Cerebellar cortex (tissue), 1 donor: ENCODE data around the gene INTS14.
"Not testable (repeated sequence)": the region's sequence is repeated elsewhere in the genome, so short reads cannot be mapped to it uniquely, and the experiment has no call there.

Experiments used
- DNase-seq: peaks from one replicate; pipeline ENCODE4 v3.0.0-alpha.2; 2015; ENCODE audit warnings: low spot score

Gene INTS14

DNA sequence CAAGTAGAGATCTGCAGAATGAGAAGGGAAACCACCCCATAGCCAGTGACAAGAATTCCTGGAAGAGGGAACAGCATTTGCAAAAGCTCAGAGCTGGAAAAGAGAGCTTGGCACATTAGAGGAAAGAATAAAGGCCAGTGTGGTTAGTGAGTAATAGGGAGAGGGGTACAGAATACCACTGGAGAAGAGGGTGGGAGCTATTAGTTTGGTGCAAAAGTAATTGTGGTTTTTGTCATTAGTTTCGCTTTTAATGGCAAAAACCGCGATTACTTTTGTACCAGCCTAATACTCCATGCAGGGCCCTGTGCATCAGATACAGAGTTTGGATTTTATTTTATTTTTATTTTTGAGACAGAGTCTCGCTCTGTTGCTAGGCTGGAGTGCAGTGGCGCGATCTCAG lies 20.6 kb upstream of the INTS14 start:
- DNase-seq = no peak

DNA sequence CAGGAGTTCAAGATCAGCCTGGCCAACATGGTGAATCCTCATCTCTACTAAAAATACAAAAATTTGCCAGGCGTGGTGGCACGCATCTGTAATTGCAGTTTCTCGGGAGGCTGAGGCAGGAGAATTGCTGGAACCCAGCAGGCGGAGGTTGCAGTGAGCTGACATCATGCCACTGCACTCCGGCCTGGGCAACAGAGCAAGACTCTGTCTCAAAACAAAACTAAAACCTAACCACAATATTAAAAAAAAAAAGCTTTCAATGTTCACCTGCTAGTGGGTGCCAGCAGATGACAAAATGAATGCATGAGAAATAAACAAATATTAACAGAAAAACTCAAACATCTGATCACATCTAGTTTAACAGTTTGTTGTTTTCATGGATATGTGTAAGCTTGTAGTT lies 19.8 kb upstream of the INTS14 start:
- no peak for DNase-seq

DNA sequence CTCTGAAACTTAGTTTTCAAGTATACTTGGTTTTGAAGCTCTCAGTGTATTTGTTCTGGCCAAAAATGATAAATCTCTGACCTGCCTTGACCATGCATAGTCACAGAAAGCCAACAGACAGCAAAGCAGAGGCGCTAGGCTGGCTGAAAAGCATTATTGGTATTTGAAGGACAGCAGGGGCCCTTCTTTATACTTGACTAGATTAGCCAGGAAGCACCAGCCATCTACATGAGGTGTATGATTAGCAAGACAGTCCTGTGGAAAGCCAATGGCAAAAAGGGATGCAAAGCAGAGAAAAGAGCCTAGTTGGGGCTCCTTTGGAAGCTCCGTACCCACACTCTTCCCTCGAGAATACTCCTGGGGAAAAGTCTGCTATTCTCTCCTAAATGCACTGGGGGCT lies 18.6 kb upstream of the INTS14 start:
- DNase-seq = no peak

DNA sequence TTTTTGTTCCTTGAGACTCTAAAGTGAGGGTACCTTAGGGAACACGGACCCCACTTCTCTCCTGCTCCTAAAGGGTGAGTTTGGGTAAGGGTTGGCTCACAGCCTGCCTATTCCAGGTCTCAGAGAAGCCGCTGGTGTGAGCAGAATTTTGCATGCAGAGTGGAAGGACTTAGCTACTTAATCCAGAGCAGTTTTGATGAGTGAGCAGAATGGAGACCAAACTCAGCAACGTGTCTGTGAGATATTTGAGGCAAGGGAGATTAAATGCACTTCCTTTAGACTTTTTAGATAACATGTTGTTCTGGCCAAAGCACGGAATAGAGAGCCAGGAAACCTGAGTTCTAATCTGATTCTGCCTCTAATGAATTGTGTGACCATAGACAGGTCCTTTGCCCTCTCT lies 15.9 kb upstream of the INTS14 start:
- no peak for DNase-seq

DNA sequence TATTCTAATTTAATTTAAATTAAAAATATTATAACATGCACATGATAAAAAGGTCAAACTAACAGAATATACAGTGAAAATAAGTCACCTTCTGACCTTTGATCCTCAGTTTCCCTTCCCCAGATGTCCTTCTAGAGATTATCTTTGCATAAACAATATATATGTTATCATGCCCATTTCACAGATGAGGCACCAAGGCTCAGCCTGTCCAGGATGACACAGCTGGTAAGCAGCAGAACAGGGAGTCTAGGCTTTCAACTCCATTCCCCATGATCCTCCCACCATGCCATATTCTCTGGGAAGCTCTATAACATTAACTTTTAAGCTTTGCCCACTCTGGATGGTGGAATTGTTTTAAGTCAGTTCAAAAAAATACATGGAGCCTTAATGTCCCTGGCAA lies 12.2 kb upstream of the INTS14 start:
- no peak for DNase-seq

DNA sequence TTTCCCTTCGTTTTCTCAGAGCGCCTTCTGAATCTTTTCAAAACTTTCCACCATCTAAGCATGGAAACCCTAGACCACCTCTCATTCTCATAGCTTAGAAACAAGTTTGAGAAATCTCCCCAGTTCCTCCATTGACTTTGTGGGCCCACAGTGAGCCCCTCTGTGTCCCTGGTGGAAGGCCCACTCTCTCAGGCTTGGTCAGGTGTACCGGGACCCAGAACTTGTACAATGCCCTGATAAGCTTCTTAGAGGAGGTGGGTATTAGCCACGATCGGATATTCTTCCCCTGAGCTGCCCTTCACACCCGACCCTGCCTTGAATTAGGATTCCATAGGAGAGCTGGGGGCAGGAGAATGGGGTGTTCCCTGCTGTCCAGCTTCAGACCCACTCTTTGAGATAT lies 10.7 kb upstream of the INTS14 start, which contains the start of gene SLC24A1:
SLC24A1 (plus strand) TSS at position 301 of the 400 bp plus-strand sequence. CDS start 2,143 bp downstream, outside the sequence.
- no peak for DNase-seq

DNA sequence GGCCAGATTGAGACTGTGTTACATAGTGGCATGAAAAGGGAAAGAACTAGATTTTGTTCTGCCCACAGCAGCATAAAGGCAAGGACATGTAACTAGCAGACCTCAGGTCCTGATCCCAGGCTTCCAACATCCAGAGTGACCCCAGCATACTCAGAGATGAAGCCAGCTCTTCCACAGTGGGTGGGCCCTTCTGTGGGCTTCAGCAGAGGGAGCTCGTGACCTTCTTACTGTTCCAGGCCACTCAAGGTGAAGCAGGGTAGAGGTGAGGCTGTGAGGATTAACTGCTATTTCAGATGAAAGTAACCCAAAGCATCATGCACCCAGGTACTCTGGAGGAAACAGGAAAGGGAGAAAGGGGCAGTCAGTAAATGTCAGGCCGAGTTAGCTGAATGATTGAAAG lies 9.9 kb upstream of the INTS14 start:
- DNase-seq = no peak

DNA sequence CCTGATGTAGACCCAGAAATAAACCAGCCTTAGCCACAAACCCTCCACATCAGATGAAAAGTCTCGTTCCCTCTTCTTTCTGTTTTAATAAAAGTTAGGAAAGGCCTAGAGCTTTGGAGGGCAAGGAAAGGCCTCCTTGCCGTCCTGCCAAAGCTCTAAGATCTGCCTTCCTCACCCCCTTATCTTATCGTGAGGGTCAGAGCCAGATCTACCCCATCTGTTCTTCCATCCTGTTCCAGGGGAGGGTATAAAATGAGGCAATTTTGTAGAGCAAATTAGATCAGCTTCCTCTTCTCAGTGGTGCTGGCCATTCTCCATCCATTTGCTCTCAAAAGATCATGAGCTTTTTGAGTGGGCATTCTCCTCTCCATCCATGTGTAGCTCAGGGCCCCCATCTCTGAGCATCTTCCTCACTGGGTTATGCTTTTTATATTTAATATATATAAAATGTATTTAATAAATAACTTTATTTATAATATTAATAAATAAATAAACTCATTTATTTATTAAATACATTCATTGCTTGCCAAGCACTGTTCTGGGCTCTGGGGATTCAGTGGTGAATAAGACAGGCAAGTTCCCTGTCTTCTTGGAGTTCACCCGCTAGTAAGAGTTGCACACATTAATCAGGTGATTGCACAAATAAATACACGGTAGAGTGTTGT lies 8.8 kb upstream of the INTS14 start:
- no peak for DNase-seq

DNA sequence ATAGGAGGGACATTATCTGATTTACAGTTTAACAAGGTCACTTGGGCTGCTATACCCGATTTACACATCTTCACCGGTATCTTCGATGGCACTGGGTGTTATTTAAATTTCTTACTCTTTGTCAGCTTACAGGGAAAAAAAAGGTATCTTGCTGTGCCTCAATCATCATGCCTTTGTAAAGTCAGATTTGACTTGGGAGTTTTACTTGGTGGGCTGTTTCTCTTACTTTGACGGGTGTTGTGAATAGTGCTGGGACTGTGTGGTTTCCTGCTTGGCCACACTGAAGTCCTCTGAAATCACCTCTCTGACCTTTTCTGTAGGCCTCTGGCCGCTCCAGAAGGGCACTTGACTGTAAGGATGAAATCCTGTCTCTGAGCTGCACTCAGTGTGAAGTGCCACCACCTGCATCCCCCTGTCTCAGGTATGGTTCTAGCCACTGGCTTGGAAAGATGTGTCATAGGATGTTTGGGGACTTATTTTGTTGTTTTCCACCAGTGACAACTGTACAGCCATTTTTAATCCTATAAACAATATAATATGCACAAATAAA lies 7.7 kb upstream of the INTS14 start:
- no peak for DNase-seq

DNA sequence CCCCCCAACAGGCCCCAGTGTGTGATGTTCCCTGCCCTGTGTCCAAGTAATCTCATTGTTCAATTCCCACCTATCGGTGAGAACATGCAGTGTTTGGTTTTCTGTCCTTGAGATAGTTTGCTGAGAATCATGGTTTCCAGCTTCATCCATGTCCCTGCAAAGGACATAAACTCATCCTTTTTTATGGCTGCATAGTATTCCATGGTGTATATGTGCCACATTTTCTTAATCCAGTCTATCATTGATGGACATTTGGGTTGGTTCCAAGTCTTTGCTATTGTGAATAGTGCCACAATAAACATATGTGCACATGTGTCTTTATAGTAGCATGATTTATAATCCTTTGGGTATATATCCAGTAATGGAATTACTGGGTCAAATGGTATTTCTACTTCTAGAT lies 5.0 kb upstream of the INTS14 start:
- not testable (repeated sequence) for DNase-seq

DNA sequence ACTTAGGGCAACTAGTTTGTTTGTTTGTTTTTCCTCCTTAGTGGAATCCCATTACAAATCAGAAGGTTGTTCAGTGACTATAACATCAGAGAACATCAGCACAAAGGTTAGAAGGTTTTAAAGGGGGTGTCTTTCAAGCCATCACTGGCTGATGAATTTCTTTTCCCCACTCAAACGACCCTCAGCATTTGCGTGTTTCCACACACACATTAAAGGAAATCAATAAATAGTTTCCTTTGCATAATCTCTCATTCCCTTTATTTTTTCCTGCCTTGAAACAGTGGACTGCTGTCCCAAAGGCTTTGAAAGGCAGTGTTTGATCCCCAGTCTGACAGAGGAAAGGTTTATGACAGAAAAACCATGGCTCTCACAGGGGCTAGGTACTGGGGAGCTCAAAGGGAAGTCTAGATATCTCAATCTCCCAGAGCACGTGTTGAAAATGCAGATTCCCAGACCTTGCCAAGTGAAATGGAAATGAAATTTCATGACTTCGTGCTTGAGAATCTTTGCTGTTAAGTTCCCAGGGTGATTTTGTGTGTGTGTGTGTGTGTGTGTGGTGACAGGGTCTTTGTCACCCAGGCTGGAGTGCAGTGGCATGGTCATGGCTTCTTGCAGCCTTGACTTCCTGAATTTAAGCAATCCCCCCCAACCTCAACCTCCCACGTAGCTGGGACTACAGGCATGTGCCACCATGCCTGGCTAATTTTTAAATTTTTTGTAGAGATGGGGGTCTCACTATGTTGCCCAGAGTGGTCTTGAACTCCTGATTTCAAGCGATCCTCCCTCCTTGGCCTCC lies 2.2 kb upstream of the INTS14 start:
- no peak for DNase-seq

DNA sequence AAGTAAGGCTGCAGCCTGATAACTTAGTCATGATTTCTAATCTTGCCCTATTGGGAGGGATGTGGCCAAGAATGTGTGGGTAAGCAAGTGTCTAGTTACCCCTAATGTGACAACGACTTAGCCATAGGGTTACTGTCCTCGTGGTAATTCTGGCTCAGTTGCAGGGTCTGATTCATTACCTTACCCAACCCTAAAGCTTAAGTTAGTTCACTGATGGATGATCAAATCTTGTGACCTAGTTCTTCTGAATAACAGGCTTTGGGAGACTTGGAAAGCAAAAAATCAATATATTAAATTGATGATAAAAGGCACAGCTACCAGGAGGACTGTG lies 1.6 kb upstream of the INTS14 start:
- DNase-seq = no peak

DNA sequence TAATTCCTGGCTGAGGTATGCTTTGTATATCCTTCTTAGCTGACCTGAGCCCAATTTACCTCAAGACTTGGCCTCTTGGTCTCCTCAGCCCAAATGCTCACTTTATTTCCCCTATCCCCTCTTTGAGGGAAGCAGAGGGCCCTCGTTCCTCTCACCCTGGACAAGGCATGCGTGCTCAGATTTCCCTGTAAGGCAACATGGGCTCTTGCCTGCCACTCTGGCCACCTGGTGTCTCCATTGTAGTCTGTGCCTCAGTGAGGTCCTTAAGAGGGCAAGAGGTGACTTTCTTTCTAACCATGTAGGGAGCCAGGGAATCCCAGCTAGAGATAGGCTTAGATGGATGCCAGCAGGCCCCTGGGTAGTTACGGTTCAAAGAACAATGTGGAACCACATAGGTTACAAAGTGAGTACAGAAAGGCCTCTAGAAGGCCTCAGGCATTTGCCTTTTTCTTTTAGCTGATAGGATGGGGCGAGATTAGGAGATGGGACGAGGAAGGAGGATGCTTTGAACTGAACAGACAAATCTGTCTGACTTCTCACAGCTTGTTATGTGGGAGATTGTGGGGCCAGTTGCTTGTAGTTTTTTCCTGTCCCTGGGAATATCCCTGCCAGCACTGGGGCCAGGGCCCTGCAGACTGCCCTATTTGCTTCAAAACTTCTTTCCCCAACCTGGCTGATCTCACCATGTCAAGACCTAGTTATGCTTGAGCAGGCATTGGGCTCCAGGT lies 1.1 kb upstream of the INTS14 start:
- DNase-seq = peak; percentile 5

DNA sequence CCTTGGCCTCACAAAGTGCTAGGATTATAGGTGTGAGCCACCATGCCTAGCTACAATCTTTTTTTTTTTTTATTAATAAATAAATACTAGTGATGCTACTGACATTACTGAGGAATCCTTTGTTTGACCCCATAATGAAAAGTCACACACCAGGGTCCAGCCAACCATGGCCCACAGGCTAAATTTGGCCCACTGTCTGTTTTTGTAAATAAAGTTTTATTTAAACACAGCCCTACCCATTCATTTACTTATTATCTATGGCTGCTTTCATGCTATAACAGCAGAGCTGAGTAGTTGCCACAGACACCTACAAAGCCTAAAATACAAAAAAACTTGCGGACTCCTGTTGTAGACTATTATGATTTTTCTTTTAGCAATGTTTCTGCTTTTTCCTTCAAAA lies 7.4 kb downstream of the INTS14 start:
- DNase-seq = no peak

DNA sequence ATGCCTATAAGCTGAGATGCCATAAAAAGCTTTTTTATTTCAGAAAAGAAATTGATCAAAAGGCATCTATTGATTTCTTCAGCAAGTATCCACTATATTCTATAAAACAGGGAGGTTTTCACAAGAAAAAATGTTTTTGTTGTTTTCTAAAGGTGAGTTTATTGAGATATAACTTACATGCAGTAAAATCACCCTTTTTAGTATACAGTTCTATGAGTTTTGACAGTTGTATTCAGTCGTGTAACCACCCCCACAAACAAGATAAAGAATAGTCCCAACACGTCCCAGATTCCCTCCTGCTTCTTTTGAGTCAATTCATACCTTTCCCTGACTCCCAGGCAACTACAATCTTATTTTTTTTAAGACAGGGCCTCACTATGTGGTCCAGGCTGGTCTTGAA lies 7.8 kb downstream of the INTS14 start:
- DNase-seq = no peak

DNA sequence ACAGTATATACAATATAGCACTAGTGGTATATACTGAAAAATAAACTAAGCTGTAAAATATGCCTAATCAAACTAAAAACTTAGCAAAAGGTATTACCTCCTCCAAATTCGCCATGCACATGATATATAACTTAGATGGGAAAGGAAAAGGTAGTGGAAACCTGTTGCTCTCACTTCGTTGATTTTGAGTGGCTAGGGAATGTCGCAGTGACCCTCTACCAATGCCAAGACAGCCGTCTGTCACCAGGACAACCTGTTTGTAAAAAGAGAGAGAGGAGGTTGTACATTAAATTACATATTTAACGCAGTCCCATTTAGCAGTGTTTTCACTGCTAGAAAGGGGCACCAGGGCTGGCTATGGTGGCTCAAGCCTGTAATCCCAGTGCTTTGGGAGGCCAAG lies 11.3 kb downstream of the INTS14 start:
- DNase-seq = no peak

DNA sequence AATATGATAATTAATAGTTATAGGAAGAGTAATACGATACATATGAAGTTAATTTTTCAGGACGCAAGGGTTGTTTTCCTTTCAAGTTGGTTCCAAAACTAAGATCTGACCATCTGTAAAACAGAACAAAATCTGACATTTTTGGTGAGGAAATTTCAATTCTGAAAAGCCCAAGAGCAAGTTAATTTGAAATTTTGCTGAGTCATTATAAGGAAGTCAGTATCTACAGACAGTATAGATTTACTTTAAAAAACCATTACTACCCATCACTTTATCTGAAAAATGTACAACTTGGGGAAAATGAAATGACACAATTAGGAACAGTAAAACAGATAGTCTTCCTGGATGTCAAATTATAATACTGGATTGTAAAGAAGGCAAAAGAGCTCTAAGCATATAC lies 12.5 kb downstream of the INTS14 start:
- no peak for DNase-seq

DNA sequence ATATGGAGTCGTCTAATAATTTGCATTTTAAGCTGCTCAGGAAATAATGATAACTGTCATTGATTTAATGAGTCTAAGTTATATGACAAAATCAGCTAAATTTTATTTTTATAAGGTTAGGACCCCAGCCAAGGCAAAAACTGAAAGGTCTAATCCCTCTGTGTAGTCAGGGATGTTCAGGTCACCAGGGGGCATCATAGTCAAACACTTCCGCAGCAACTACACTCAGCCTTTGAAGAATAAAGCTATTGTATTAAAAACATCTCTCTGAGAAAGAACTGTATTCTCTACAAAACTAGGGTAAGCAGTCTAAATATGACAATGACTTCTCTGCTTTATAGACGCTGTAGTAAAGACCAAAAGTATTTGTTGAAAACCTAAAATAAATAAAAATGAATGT lies 15.0 kb downstream of the INTS14 start:
- peak; percentile 23 for DNase-seq

DNA sequence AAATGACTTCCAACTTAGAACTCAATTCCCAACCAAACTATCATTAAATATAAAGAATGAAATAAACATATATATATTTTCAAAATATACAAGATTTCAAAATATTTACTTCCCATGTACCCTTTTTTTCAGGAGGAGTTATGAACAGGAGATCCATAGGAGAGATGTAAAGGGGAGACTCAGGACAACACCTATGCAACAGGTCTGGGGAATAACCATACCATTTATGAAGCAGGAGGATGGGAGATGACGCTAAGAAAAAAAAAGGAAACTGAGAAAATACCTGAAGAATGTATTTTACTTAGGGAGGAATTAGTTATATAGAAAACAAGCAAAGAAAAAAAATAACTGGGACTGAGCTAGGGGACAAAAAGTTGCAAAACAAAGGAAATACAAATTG lies 23.8 kb downstream of the INTS14 start:
- no peak for DNase-seq

DNA sequence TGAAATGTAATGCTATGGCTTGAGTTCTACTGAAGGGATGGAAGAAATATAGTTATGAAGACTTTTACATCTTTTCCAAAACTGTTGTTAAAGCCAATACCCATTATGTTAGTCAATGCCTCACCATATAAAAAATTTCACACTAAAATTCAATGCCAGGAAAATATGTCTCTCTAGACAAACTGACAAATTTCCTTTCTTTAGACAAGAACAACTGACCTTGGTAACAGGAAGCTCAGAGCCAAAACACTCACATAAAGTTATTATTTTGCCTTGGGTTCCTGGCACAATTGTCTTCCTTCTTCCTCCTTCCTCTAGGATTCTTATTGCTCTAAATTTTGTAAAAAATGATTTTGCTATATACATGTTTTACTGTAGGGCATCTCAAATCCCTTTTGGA lies 26.7 kb downstream of the INTS14 start:
- no peak for DNase-seq

DNA sequence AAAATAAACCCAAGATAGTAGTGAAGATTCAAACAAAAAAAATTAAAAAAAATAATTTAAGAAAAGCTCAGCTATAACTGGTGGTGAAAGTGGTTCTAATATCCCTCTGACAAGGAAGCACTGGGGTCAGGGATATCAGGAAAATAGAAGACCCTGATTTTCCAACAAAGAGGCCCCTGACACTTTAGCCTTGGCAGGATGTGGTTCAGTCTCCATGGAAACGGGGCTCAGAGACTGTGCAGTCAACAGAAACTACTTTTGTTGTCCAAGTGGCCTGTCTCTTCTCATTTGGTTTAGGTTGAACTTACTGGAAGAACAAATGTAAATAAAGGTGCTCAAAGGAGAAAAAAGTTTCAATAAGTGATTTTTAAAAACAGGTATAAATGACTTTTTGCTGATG lies 27.2 kb downstream of the INTS14 start:
- no peak for DNase-seq

DNA sequence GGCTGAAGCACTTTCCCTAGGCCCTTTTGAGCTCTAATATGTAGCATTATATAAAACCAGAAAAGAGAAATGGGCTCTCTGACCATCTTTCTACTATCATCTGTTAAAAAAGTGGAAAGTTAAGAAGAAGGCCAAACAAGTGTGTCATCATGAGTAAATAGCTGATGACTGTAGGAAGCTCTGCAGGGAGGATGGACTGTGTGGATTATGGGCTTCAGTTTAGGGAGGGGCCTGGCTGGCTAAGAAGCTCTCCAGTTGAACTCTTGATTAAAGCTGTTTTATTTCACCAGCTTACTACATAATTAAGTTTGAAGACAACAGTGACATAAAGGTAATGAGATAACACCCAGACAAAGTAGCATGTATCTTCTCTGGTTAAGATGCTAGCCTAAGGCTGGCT lies 30.6 kb downstream of the INTS14 start:
- no peak for DNase-seq

DNA sequence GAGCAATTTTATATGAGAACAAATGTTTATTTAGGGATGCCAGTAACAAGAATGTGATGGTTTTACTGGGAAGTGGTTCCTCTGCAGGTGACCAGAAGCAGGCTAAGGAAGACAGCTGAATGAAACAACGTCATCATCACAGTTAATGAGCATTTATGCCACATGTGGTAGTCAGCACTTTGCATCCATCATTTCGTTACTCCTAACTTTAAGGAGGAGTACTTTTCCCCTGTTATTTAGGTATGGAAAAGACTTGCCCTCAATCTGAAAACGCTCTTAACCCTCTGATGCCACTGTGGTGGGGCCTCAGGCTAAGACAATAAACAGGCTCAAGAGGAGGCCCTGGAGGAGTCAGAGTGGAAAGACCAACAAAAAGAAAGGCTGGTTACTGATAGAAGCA lies 31.2 kb downstream of the INTS14 start:
- no peak for DNase-seq
